ENCODE results near the gene OXA1L.
A peak's percentile ranks its signal among the peaks of the same experiment; 100 is the strongest.
"Not testable (repeated sequence)": the region's sequence is repeated elsewhere in the genome, so short reads cannot be mapped to it uniquely, and the experiment has no call there.

OXA1L gene

GRCh38 chr14:22796087-22796707, 29.7 kb downstream of the OXA1L start:
- FAIRE-seq (peak; percentile 61), DNase-seq (ENCODE audit: insufficient read length, low spot score) (no peak)
- no peak for TF ChIP-seq TAF1 (IDR thresholded peaks at IDR 0.05; ENCODE audit: low read depth, low read length)
- peak; percentile 53; the same call in 1 of the 2 replicates for TF ChIP-seq POLR2AphosphoS5 (IDR thresholded peaks at IDR 0.05; ENCODE audit: low read depth, low read length)
- TF ChIP-seq POU2F2 (IDR thresholded peaks at IDR 0.05; ENCODE audit: low read depth, low read length), result no peak
- TF ChIP-seq PAX5 (IDR thresholded peaks at IDR 0.05; ENCODE audit: insufficient read depth, low read length, severe bottlenecking), result peak; percentile 95
- TF ChIP-seq POLR2A (IDR thresholded peaks at IDR 0.05; ENCODE audit: low read depth, low read length), result peak; percentile 21; the same call in 1 of the 2 replicates
- TF ChIP-seq SPI1 (IDR thresholded peaks at IDR 0.05; ENCODE audit: low read depth, low read length), result no peak

DNA sequence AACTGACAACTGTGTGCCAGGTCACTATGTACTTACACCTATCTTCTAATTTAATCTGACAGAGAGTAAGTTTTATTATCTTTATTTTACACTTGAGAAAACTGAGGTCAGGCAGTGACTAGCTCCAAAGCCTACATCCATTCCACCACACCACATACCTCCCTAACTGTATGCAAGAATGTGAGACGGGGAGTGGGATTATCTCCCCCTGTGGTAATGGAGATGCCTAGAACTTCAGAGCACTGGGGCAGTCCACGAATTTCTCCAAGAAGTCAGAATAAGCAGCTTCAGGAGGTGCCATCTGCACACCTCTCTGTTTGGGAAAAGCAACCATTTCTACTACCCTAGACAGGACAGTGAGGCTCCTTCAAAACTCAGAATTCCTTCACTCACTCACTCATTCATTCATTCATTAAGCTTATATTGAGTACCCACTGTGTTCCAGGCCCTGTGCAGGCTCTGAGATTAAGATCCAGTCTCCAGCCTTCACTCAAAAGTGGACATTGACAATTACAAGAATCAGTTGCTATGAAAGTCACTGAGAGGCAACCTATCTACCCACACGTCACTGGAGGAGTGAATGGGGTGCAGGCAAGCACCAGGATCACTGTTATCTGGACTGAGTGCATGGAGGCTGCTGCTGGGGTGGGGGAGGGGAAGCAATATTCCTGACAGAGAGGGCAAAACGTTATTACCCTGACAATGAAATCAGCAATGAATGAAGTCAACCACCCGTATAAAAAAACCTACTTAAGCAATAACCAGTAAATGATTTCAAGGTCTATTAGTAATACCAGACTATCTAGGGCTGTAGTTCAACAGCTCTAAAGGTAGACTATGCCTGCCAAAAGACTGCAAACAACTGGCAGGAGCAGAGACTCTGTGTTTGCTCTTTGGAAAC, 30.8 kb downstream of the OXA1L start:
- TF ChIP-seq TAF1 (IDR thresholded peaks at IDR 0.05; ENCODE audit: low read depth, low read length) (no peak), PAX5 (IDR thresholded peaks at IDR 0.05; ENCODE audit: insufficient read depth, low read length, severe bottlenecking) (no peak), SPI1 (IDR thresholded peaks at IDR 0.05; ENCODE audit: low read depth, low read length) (no peak), POLR2A (IDR thresholded peaks at IDR 0.05; ENCODE audit: low read depth, low read length) (no peak), POLR2AphosphoS5 (IDR thresholded peaks at IDR 0.05; ENCODE audit: low read depth, low read length) (no peak), POU2F2 (IDR thresholded peaks at IDR 0.05; ENCODE audit: low read depth, low read length) (no peak)
- FAIRE-seq (peak; percentile 51), DNase-seq (ENCODE audit: insufficient read length, low spot score) (no peak)

DNA sequence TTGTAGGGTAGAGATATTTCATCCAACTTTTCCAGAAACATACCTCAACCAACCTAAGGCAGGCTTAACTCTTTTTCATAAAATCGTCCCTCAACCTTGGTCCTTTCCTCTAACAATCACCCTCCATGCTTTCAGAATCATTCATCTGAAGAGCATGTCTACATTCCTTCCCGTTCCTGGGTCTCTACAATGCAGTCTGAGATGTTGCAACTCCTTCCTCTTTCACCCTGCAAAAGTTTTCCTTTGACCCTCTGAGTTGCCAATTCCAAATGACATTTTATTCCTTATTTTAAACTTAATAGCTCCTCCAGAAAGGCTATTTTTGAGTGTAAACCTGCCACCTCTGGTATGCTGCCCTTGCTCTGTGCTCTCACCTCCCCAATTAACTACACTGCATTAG, 32.0 kb downstream of the OXA1L start:
- TF ChIP-seq TAF1 (IDR thresholded peaks at IDR 0.05; ENCODE audit: low read depth, low read length), result no peak
- TF ChIP-seq POU2F2 (IDR thresholded peaks at IDR 0.05; ENCODE audit: low read depth, low read length), result no peak
- no peak for TF ChIP-seq SPI1 (IDR thresholded peaks at IDR 0.05; ENCODE audit: low read depth, low read length)
- TF ChIP-seq POLR2A (IDR thresholded peaks at IDR 0.05; ENCODE audit: low read depth, low read length), result no peak
- TF ChIP-seq POLR2AphosphoS5 (IDR thresholded peaks at IDR 0.05; ENCODE audit: low read depth, low read length), result no peak
- TF ChIP-seq PAX5 (IDR thresholded peaks at IDR 0.05; ENCODE audit: insufficient read depth, low read length, severe bottlenecking), result no peak
- DNase-seq (ENCODE audit: insufficient read length, low spot score) (no peak), FAIRE-seq (no peak)

DNA sequence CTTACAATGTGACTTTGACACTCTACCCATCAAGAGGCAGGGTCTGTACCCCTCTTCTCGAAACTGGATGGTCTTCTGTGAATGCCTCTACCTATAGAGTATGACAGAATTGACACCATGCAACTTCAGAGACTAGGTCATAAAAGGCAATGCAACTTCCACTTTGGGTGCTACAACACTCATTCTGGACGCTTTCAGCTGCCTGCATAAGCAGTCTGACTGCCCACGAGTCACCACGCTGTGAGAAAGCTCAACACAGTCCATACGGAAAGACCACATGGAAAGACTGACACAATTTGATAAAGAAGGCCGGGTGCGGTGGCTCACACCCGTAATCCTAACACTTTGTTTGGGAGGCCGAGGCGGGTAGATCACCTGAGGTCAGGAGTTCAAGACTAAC, 33.9 kb downstream of the OXA1L start:
- no peak for DNase-seq (ENCODE audit: insufficient read length, low spot score)
- FAIRE-seq, result no peak
- TF ChIP-seq SPI1 (IDR thresholded peaks at IDR 0.05; ENCODE audit: low read depth, low read length) (no peak), POLR2AphosphoS5 (IDR thresholded peaks at IDR 0.05; ENCODE audit: low read depth, low read length) (no peak), TAF1 (IDR thresholded peaks at IDR 0.05; ENCODE audit: low read depth, low read length) (no peak), PAX5 (IDR thresholded peaks at IDR 0.05; ENCODE audit: insufficient read depth, low read length, severe bottlenecking) (no peak), POU2F2 (IDR thresholded peaks at IDR 0.05; ENCODE audit: low read depth, low read length) (no peak), POLR2A (IDR thresholded peaks at IDR 0.05; ENCODE audit: low read depth, low read length) (no peak)

- DNase-seq (ENCODE audit: insufficient read length, low spot score), result no peak
- TF ChIP-seq POLR2AphosphoS5 (IDR thresholded peaks at IDR 0.05; ENCODE audit: low read depth, low read length) (no peak), SPI1 (IDR thresholded peaks at IDR 0.05; ENCODE audit: low read depth, low read length) (no peak), TAF1 (IDR thresholded peaks at IDR 0.05; ENCODE audit: low read depth, low read length) (no peak), POU2F2 (IDR thresholded peaks at IDR 0.05; ENCODE audit: low read depth, low read length) (no peak), POLR2A (IDR thresholded peaks at IDR 0.05; ENCODE audit: low read depth, low read length) (no peak), PAX5 (IDR thresholded peaks at IDR 0.05; ENCODE audit: insufficient read depth, low read length, severe bottlenecking) (no peak)
- no peak for FAIRE-seq
Measured at GRCh38 chr14:22801716-22802115, 35.2 kb downstream of the OXA1L start.

GRCh38 chr14:22802860-22803686, 36.6 kb downstream of the OXA1L start:
- TF ChIP-seq TAF1 (IDR thresholded peaks at IDR 0.05; ENCODE audit: low read depth, low read length) (no peak), POLR2A (IDR thresholded peaks at IDR 0.05; ENCODE audit: low read depth, low read length) (no peak), PAX5 (IDR thresholded peaks at IDR 0.05; ENCODE audit: insufficient read depth, low read length, severe bottlenecking) (peak; percentile 78), POU2F2 (IDR thresholded peaks at IDR 0.05; ENCODE audit: low read depth, low read length) (no peak), SPI1 (IDR thresholded peaks at IDR 0.05; ENCODE audit: low read depth, low read length) (peak; percentile 91)
- DNase-seq (ENCODE audit: insufficient read length, low spot score), result no peak
- no peak for FAIRE-seq

DNA sequence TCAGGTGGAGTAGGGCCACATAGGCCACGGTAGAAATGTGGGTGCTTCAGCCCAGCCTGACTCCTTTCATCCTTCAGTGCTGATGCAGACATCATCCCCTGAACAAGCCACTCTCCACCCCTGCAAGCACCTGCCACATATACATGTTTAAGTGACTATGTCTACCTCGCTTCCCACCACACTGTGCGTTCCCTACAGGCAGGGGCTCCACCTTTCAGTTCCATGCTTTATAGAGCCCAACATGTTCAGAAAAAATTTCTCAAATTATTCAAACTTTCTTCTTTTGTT, 37.1 kb downstream of the OXA1L start:
- peak; percentile 94 for FAIRE-seq
- TF ChIP-seq POLR2AphosphoS5 (IDR thresholded peaks at IDR 0.05; ENCODE audit: low read depth, low read length) (no peak), PAX5 (IDR thresholded peaks at IDR 0.05; ENCODE audit: insufficient read depth, low read length, severe bottlenecking) (no peak), POU2F2 (IDR thresholded peaks at IDR 0.05; ENCODE audit: low read depth, low read length) (0 out of 2 replicates have a peak, but pooled peaks have one; percentile 59), POLR2A (IDR thresholded peaks at IDR 0.05; ENCODE audit: low read depth, low read length) (peak; percentile 60; the same call in 1 of the 2 replicates)
- DNase-seq (ENCODE audit: insufficient read length, low spot score), result no peak

- DNase-seq (ENCODE audit: insufficient read length, low spot score); FAIRE-seq: not testable (repeated sequence)
Measured at GRCh38 chr14:22805235-22805634, 38.7 kb downstream of the OXA1L start.

DNA sequence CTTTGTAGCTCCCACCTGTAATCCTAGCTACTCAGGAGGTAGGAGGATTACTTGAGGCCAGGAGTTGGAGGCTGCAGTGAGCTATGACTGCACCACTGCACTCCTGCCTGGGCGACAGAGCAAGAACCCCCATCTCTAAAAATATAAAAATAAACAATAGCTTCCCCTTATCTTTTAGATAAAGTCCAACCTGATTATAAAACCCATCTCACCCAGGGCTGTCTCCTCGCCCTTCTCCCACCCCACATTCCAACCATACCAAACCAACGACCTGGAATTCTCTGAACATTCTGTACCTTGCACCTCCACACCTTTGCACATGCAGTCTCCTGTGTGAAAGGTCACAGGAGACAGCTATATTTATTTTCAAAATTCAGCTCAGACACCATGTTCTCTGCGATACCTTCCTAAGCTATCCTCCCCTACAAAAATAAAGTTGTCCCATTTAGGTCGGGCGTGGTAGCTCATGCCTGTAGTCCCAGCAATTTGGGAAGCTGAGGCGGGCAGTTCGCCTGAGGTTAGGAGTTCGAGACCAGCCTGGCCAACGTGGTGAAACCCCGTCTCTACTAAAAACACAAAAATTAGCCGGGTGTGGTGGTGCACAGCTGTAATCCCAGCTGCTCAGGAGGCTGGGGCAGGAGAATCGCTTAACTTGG, 41.1 kb downstream of the OXA1L start:
- FAIRE-seq (no peak), DNase-seq (ENCODE audit: insufficient read length, low spot score) (no peak)
- TF ChIP-seq SPI1 (IDR thresholded peaks at IDR 0.05; ENCODE audit: low read depth, low read length), result no peak
- no peak for TF ChIP-seq TAF1 (IDR thresholded peaks at IDR 0.05; ENCODE audit: low read depth, low read length)
- TF ChIP-seq POU2F2 (IDR thresholded peaks at IDR 0.05; ENCODE audit: low read depth, low read length), result no peak
- TF ChIP-seq POLR2A (IDR thresholded peaks at IDR 0.05; ENCODE audit: low read depth, low read length), result no peak
- TF ChIP-seq POLR2AphosphoS5 (IDR thresholded peaks at IDR 0.05; ENCODE audit: low read depth, low read length), result no peak
- no peak for TF ChIP-seq PAX5 (IDR thresholded peaks at IDR 0.05; ENCODE audit: insufficient read depth, low read length, severe bottlenecking)

Measured in GM12891 (cell line).